ENCODE results near the gene SIL1.

Gene SIL1

GRCh38 chr5:138951986-138952735 lies 246.0 kb downstream of the SIL1 start:
- no peak for DNase-seq

- no peak for DNase-seq
Observed at GRCh38 chr5:138951091-138951985, 246.8 kb downstream of the SIL1 start.

GRCh38 chr5:138950421-138951031 lies 247.6 kb downstream of the SIL1 start:
- DNase-seq: no peak

GRCh38 chr5:138949988-138950387 lies 248.2 kb downstream of the SIL1 start:
- DNase-seq: no peak

- DNase-seq: no peak
Observed at GRCh38 chr5:138949223-138949574, 249.0 kb downstream of the SIL1 start.

- DNase-seq: no peak
Observed at GRCh38 chr5:138948471-138949222, 249.5 kb downstream of the SIL1 start.

GRCh38 chr5:138947780-138948179 lies 250.4 kb downstream of the SIL1 start:
- DNase-seq: no peak

- DNase-seq: no peak
Observed at GRCh38 chr5:138946831-138947560, 251.2 kb downstream of the SIL1 start.

- no peak for DNase-seq
Observed at GRCh38 chr5:138946241-138946623, 251.9 kb downstream of the SIL1 start.

- DNase-seq: no peak
Observed at GRCh38 chr5:138945421-138946240, 252.5 kb downstream of the SIL1 start.

- DNase-seq: no peak
Observed at GRCh38 chr5:138944527-138945322, 253.4 kb downstream of the SIL1 start.

- no peak for DNase-seq
Observed at GRCh38 chr5:138943599-138944173, 254.5 kb downstream of the SIL1 start.

- DNase-seq: no peak
Observed at GRCh38 chr5:138942861-138943260, 255.3 kb downstream of the SIL1 start.

- no peak for DNase-seq
Observed at GRCh38 chr5:138942066-138942465, 256.1 kb downstream of the SIL1 start.

GRCh38 chr5:138938526-138938925 lies 259.6 kb downstream of the SIL1 start:
- no peak for DNase-seq

GRCh38 chr5:138937392-138938387 lies 260.5 kb downstream of the SIL1 start:
- no peak for DNase-seq

GRCh38 chr5:138936968-138937345 lies 261.2 kb downstream of the SIL1 start:
- no peak for DNase-seq

- no peak for DNase-seq
Observed at GRCh38 chr5:138936225-138936967, 261.8 kb downstream of the SIL1 start.

Measured in stimulated activated CD4-positive, alpha-beta T cell treated with anti-CD3 and anti-CD28 coated beads, Interleukin-4, amount 100 ng/mL, for 4 hours (primary cell).